Measurements from ENCODE around the gene SRCIN1.

SRCIN1 gene

GRCh38 chr17:38510421-38511149, 95.2 kb downstream of the SRCIN1 start:
- no peak overlapping the region for H3K4me3 ChIP-seq (ENCODE audit: low read depth, low read length)
- no peak for DNase-seq (ENCODE audit: low read depth)
- TF ChIP-seq MYC (IDR thresholded peaks at IDR 0.05; ENCODE audit: low read depth, low read length) (no peak), MAX (IDR thresholded peaks at IDR 0.05; ENCODE audit: low read depth, low read length) (no peak), CTCF (IDR thresholded peaks at IDR 0.05; ENCODE audit: low read depth, low read length) (no peak), POLR2A (IDR thresholded peaks at IDR 0.05; ENCODE audit: extremely low read depth, insufficient read length) (no peak)

GRCh38 chr17:38509772-38510420, 95.9 kb downstream of the SRCIN1 start:
- TF ChIP-seq MAX (IDR thresholded peaks at IDR 0.05; ENCODE audit: low read depth, low read length) (no peak), CTCF (IDR thresholded peaks at IDR 0.05; ENCODE audit: low read depth, low read length) (no peak), POLR2A (IDR thresholded peaks at IDR 0.05; ENCODE audit: extremely low read depth, insufficient read length) (no peak), MYC (IDR thresholded peaks at IDR 0.05; ENCODE audit: low read depth, low read length) (no peak)
- no peak for DNase-seq (ENCODE audit: low read depth)
- H3K4me3 ChIP-seq (ENCODE audit: low read depth, low read length) = no peak overlapping the region

GRCh38 chr17:38508954-38509771, 96.6 kb downstream of the SRCIN1 start:
- DNase-seq (ENCODE audit: low read depth) = peak; percentile 34
- TF ChIP-seq CTCF (IDR thresholded peaks at IDR 0.05; ENCODE audit: low read depth, low read length) = peak; percentile 29
- TF ChIP-seq POLR2A (IDR thresholded peaks at IDR 0.05; ENCODE audit: extremely low read depth, insufficient read length) = no peak
- H3K4me3 ChIP-seq (ENCODE audit: low read depth, low read length) = no peak overlapping the region

GRCh38 chr17:38508570-38508950, 97.2 kb downstream of the SRCIN1 start:
- H3K4me3 ChIP-seq (ENCODE audit: low read depth, low read length) = no peak overlapping the region
- DNase-seq (ENCODE audit: low read depth) = no peak
- TF ChIP-seq POLR2A (IDR thresholded peaks at IDR 0.05; ENCODE audit: extremely low read depth, insufficient read length) (no peak), MAX (IDR thresholded peaks at IDR 0.05; ENCODE audit: low read depth, low read length) (no peak), MYC (IDR thresholded peaks at IDR 0.05; ENCODE audit: low read depth, low read length) (no peak), CTCF (IDR thresholded peaks at IDR 0.05; ENCODE audit: low read depth, low read length) (no peak)

GRCh38 chr17:38507921-38508569, 97.7 kb downstream of the SRCIN1 start:
- no peak for DNase-seq (ENCODE audit: low read depth)
- no peak overlapping the region for H3K4me3 ChIP-seq (ENCODE audit: low read depth, low read length)
- TF ChIP-seq MYC (IDR thresholded peaks at IDR 0.05; ENCODE audit: low read depth, low read length) (no peak), POLR2A (IDR thresholded peaks at IDR 0.05; ENCODE audit: extremely low read depth, insufficient read length) (no peak), MAX (IDR thresholded peaks at IDR 0.05; ENCODE audit: low read depth, low read length) (no peak), CTCF (IDR thresholded peaks at IDR 0.05; ENCODE audit: low read depth, low read length) (no peak)

Data from NB4 (cell line).